OCI-LY1 (cell line): ENCODE data around the gene ZSCAN10.

Experiments used
- EZH2 ChIP-seq: fragments of 200-600 bp; sonication (generic), shearing (Covaris generic); IDR thresholded peaks from 2 replicates; pipeline ENCODE4 v1.8.0; 2017; ENCODE audit warnings: borderline replicate concordance, mixed run types, mild to moderate bottlenecking, antibody characterized with exemption, low read length, moderate library complexity, mixed read lengths
- TF ChIP-seq, protein P1 (sequence below): fragments of 200-600 bp; sonication (generic), shearing (Covaris generic); IDR thresholded peaks from 2 replicates; pipeline ENCODE4 v1.5.1; 2017; ENCODE audit warnings: mild to moderate bottlenecking, antibody characterized with exemption, low read length, moderate library complexity, mixed read lengths

DNA sequence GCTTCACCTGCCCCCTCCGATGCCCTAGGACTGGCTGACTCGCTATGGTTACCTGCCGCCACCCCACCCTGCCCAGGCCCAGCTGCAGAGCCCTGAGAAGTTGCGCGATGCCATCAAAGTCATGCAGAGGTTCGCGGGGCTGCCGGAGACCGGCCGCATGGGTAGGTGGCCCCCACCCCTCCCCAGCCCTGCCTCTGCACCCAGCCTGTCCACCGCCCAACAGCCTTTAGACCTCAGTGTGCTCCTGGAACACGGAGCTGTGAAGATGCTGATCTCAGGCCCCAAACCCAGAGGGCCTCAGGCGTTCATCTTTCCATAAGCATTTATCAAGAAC is 51.7 kb downstream of the ZSCAN10 start:
- TF ChIP-seq, protein P1, sequence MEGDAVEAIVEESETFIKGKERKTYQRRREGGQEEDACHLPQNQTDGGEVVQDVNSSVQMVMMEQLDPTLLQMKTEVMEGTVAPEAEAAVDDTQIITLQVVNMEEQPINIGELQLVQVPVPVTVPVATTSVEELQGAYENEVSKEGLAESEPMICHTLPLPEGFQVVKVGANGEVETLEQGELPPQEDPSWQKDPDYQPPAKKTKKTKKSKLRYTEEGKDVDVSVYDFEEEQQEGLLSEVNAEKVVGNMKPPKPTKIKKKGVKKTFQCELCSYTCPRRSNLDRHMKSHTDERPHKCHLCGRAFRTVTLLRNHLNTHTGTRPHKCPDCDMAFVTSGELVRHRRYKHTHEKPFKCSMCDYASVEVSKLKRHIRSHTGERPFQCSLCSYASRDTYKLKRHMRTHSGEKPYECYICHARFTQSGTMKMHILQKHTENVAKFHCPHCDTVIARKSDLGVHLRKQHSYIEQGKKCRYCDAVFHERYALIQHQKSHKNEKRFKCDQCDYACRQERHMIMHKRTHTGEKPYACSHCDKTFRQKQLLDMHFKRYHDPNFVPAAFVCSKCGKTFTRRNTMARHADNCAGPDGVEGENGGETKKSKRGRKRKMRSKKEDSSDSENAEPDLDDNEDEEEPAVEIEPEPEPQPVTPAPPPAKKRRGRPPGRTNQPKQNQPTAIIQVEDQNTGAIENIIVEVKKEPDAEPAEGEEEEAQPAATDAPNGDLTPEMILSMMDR, result no peak
- TF ChIP-seq EZH2, result no peak
